Testis (tissue), 3 donors: Measurements from ENCODE around the gene XXYLT1. TPM values are rescaled to one million over a fixed set of nuclear protein-coding genes. Genes with fewer than 3 reads are reported as not detected.

ENCODE experiments used
- DNase-seq: peaks from one replicate; pipeline ENCODE4 v3.0.0-alpha.2; 2019
- H3K27ac ChIP-seq, 2 donors: fragments of 200-600 bp; sonication (generic); one replicate each; pipeline ENCODE4 v1.5.1; 2019
- H3K27me3 ChIP-seq: fragments of 200-600 bp; sonication (generic); one replicate; pipeline ENCODE4 v1.5.1; 2019
- H3K36me3 ChIP-seq: fragments of 200-600 bp; sonication (generic); one replicate; pipeline ENCODE4 v1.5.1; 2017; ENCODE audit warnings: low read depth; ENCODE audit errors: missing control alignments
- H3K4me1 ChIP-seq: fragments of 200-600 bp; sonication (generic); one replicate; pipeline ENCODE4 v1.5.1; 2019
- H3K4me3 ChIP-seq, 2 donors: fragments of 200-600 bp; sonication (generic); one replicate each; pipeline ENCODE4 v1.5.1; 2017 to 2019
- H3K9me3 ChIP-seq: fragments of 200-600 bp; sonication (generic); one replicate; pipeline ENCODE4 v1.5.1; 2017
- POLR2A ChIP-seq: fragments of 450-650 bp; IDR thresholded peaks from one replicate; pipeline ENCODE4 v1.6.1; 2017; ENCODE audit warnings: antibody characterized with exemption, mild to moderate bottlenecking, moderate library complexity
- WGBS, 2 donors: methylation state at CpG; one replicate each; pipeline ENCODE4 v1.1.5; 2018; 5-methylcytosine and 5-hydroxymethylcytosine counted together
- intact Hi-C: fragments of 100-400 bp; cut with DNase I; formaldehyde crosslinking; loops from one replicate; pipeline ENCODE4 v1.15.1; 2023; ENCODE audit warnings: low total_unique reads
- polyA plus RNA-seq: library from polyadenylated mRNA; stranded (reverse); fragments of 350-450 nt; fragmentation: Illumina TruSeq; extraction: RNeasy Lipid Tissue Mini Kit (QIAGEN cat#74804); gene quantifications from one replicate; pipeline ENCODE4 v1.2.3, GENCODE V29; 2014; ENCODE audit warnings: low read depth, low replicate concordance; ENCODE audit not compliant: insufficient read depth
- total RNA-seq, 2 donors: library from RNA; depleted of rRNA; stranded (reverse); fragments of >200 nt; gene quantifications; one replicate each; pipeline ENCODE4 v1.2.3, GENCODE V29; 2016
- TF ChIP-seq, protein P1 (sequence below), 3 experiments: fragments of 450-650 bp in 2 of 3; fragments of 200-600 bp in 1 of 3; sonication (generic) in 1 of 3; IDR thresholded peaks; one replicate each; pipeline ENCODE4 v1.5.1; 2016 to 2019; ENCODE audit warnings: antibody characterized with exemption in 3 of 3, mild to moderate bottlenecking in 2 of 3, moderate library complexity in 1 of 3

Gene XXYLT1
- total and polyA plus RNA-seq, 3 donors from 2014 or later: 7.2 to 12.5 (median 11.1) TPM

DNA sequence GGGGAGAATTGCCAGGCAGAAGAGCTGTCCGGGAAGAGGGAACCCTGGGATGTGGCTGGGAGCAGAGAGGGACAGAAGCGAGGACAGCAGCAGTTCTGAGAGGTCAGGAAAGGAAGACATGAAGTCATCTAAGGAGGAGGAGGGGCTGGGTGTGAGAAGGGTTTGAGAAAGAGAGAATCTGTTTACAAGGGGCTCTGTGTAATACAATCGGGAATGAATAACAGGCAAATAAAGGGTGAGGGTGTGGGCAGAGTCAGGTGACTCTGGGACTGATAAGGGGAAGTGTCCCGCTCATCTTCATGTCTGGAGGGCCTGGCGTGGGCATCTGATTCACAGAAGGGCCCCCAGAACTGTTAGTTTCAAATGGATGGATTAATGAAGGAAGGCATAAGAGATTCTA lies 191.3 kb downstream of the XXYLT1 start:
- Histone ChIP-seq H3K4me3 (no peak overlapping the region), H3K27ac (no peak overlapping the region), H3K4me1 (no peaks in the 10 kb centered on the region), H3K27me3 (no peaks in the 10 kb centered on the region), H3K36me3 (no peaks in the 10 kb centered on the region), H3K9me3 (no peaks in the 10 kb centered on the region)
- intact Hi-C loops: no loop called here
- DNase-seq: no peak
- WGBS, 2 donors: 83 to 86% methylated on average over 5 of the region's 5 CpGs
- TF ChIP-seq POLR2A: no peak
- TF ChIP-seq, protein P1, sequence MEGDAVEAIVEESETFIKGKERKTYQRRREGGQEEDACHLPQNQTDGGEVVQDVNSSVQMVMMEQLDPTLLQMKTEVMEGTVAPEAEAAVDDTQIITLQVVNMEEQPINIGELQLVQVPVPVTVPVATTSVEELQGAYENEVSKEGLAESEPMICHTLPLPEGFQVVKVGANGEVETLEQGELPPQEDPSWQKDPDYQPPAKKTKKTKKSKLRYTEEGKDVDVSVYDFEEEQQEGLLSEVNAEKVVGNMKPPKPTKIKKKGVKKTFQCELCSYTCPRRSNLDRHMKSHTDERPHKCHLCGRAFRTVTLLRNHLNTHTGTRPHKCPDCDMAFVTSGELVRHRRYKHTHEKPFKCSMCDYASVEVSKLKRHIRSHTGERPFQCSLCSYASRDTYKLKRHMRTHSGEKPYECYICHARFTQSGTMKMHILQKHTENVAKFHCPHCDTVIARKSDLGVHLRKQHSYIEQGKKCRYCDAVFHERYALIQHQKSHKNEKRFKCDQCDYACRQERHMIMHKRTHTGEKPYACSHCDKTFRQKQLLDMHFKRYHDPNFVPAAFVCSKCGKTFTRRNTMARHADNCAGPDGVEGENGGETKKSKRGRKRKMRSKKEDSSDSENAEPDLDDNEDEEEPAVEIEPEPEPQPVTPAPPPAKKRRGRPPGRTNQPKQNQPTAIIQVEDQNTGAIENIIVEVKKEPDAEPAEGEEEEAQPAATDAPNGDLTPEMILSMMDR (IDR thresholded peaks at IDR 0.05): no peak

- DNase-seq: no peak
- no peak overlapping the region for H3K4me3 ChIP-seq
- intact Hi-C loops: no loop called here
- no peaks in the 10 kb centered on the region for H3K4me1 ChIP-seq
- no peak overlapping the region for H3K27ac ChIP-seq
- H3K9me3 ChIP-seq: no peaks in the 10 kb centered on the region
- TF ChIP-seq, protein P1 (IDR thresholded peaks at IDR 0.05): no peak
- TF ChIP-seq POLR2A: no peak
- no peaks in the 10 kb centered on the region for H3K36me3 ChIP-seq
- 80 to 83% methylated on average over 12 of the region's 12 CpGs for WGBS, 2 donors
- H3K27me3 ChIP-seq: no peaks in the 10 kb centered on the region
These were observed 192.0 kb downstream of the XXYLT1 start for GRCh38 chr3:195078891-195079440.

DNA sequence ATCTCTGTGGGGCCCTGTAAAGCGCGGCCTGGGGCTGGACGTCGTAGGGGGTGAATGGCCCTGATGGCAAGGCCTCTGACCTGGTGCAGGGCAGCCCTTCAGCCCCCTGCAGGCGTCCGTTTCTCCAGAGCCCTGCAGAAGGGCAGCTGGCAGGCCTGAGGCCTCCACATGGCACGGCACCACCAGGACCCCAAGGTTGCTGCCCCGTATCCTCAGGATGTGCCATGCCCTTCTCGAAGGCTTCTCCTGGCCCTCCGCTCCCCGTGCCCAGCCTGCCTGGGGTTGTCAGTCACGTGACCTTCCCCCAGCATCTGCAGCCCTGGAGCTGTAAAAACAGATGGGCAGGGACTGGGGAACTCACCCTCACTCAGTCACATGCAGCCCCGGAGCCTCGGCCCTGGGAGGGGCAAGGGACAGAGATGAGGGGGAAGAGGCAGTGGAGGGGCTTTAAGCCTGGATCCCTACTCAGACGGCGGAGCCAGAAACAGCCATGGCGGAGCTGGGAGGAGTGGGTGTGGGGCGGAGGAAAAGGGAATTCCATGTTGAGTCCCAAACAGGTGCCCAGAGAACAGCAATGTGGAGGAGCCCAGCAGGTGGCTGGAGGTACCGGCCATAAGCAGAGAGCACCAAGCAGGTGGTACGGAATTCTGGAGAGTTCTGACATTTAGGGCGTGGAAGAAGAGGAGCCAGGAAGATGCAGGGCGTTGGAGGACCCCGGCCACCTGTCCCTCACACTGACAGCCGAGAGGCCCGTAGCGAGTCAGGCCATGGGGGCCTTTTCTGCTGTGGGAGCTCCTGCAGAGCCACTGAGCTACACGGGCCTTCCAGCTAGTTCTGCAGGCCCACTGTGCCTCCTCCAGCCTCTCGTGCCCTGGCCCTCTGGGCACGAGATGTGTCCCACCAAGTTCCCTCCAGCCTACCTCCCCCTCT lies 193.1 kb downstream of the XXYLT1 start:
- no peak for DNase-seq
- 91% methylated on average over 20 to 29 of the region's 29 CpGs for WGBS, 2 donors
- intact Hi-C loops: no loop called here
- H3K9me3 ChIP-seq: no peaks in the 10 kb centered on the region
- no peaks in the 10 kb centered on the region for H3K36me3 ChIP-seq
- H3K4me1 ChIP-seq: no peaks in the 10 kb centered on the region
- no peaks in the 10 kb centered on the region for H3K27me3 ChIP-seq
- TF ChIP-seq, protein P1 (IDR thresholded peaks at IDR 0.05): no peak
- no peak for TF ChIP-seq POLR2A
- no peak overlapping the region for H3K4me3 ChIP-seq
- no peak overlapping the region for H3K27ac ChIP-seq

GRCh38 chr3:195076981-195077610 lies 193.9 kb downstream of the XXYLT1 start:
- DNase-seq: no peak
- Histone ChIP-seq H3K4me3 (no peak overlapping the region), H3K36me3 (no peaks in the 10 kb centered on the region), H3K9me3 (no peaks in the 10 kb centered on the region), H3K27me3 (no peaks in the 10 kb centered on the region), H3K4me1 (no peaks in the 10 kb centered on the region), H3K27ac (no peak overlapping the region)
- intact Hi-C loops: no loop called here
- 93% methylated on average over 7 to 11 of the region's 11 CpGs for WGBS, 2 donors
- TF ChIP-seq, protein P1 (IDR thresholded peaks at IDR 0.05): no peak
- TF ChIP-seq POLR2A: no peak
